Mesothelial cell of epicardium (in vitro differentiated cells): ENCODE data around the gene ARMH4. TPM values are rescaled to one million over a fixed set of nuclear protein-coding genes. Genes with fewer than 3 reads are reported as not detected.

Experiments
- DNase-seq, 2 experiments: peaks; one replicate each; pipeline ENCODE4 v3.0.0; 2021; ENCODE audit warnings: low spot score in 2 of 2; ENCODE audit not compliant: unreplicated experiment in 2 of 2
- H3K27ac Mint-ChIP-seq: 2 replicates; pipeline ENCODE4 v1.8.0; 2021; ENCODE audit warnings: mixed read lengths
- H3K27me3 Mint-ChIP-seq: 2 replicates; pipeline ENCODE4 v1.8.0; 2021; ENCODE audit warnings: low read depth, mixed read lengths
- H3K36me3 Mint-ChIP-seq: 2 replicates; pipeline ENCODE4 v1.8.0; 2021; ENCODE audit warnings: mixed read lengths
- H3K4me1 Mint-ChIP-seq: 2 replicates; pipeline ENCODE4 v1.8.0; 2021; ENCODE audit warnings: mixed read lengths
- H3K4me3 Mint-ChIP-seq: 2 replicates; pipeline ENCODE4 v1.8.0; 2021; ENCODE audit warnings: mild to moderate bottlenecking, moderate library complexity, mixed read lengths
- H3K9me3 Mint-ChIP-seq: 2 replicates; pipeline ENCODE4 v1.8.0; 2021; ENCODE audit warnings: mixed read lengths
- CTCF ChIP-seq: fragments of 200-600 bp; sonication (generic); IDR thresholded peaks from one replicate; pipeline ENCODE4 v1.5.0; 2021; ENCODE audit warnings: antibody characterized with exemption; ENCODE audit not compliant: unreplicated experiment
- total RNA-seq: library from RNA; stranded (reverse); gene quantifications from 3 replicates; pipeline ENCODE4 v1.2.1, GENCODE V29; 2021

Gene ARMH4
- total RNA-seq, 1 donor from 2014 or later = 19.8 TPM

GRCh38 chr14:58160561-58160960 lies 8.5 kb upstream of the ARMH4 start:
- no peak overlapping the region for H3K4me3 Mint-ChIP-seq

GRCh38 chr14:58151133-58152013 lies 640 bp downstream of the ARMH4 start:
- H3K4me1 Mint-ChIP-seq = peaks cover 18% of the 10 kb centered on the region
- TF ChIP-seq CTCF = no peak
- no peaks in the 10 kb centered on the region for H3K9me3 Mint-ChIP-seq
- DNase-seq = peak in 1 of 2 experiments; percentile 61
- H3K27me3 Mint-ChIP-seq = peaks cover 66% of the 10 kb centered on the region
- H3K4me3 Mint-ChIP-seq = peak overlapping the region; percentile 85
- H3K27ac Mint-ChIP-seq = peak overlapping the region; percentile 25
- no peaks in the 10 kb centered on the region for H3K36me3 Mint-ChIP-seq

More at GRCh38 chr14:58160561-58160960, 8.5 kb upstream of the ARMH4 start:
- Mint-ChIP-seq H3K27me3 (peaks cover 37% of the 10 kb centered on the region), H3K36me3 (no peaks in the 10 kb centered on the region), H3K4me1 (no peaks in the 10 kb centered on the region), H3K9me3 (no peaks in the 10 kb centered on the region), H3K27ac (no peak overlapping the region)
- DNase-seq = no peak
- no peak for TF ChIP-seq CTCF

- TF ChIP-seq CTCF = no peak
- H3K27ac Mint-ChIP-seq = no peak overlapping the region
- H3K36me3 Mint-ChIP-seq = no peaks in the 10 kb centered on the region
- no peaks in the 10 kb centered on the region for H3K9me3 Mint-ChIP-seq
- peaks cover 72% of the 10 kb centered on the region for H3K27me3 Mint-ChIP-seq
- H3K4me3 Mint-ChIP-seq = peak overlapping the region; percentile 85
- peaks cover 18% of the 10 kb centered on the region for H3K4me1 Mint-ChIP-seq
- DNase-seq = no peak
Observed at GRCh38 chr14:58150243-58150805, 1.7 kb downstream of the ARMH4 start.

GRCh38 chr14:58149196-58149595 lies 2.8 kb downstream of the ARMH4 start:
- Mint-ChIP-seq H3K9me3 (no peaks in the 10 kb centered on the region), H3K36me3 (no peaks in the 10 kb centered on the region), H3K4me3 (no peak overlapping the region), H3K4me1 (peaks cover 18% of the 10 kb centered on the region), H3K27me3 (peaks cover 71% of the 10 kb centered on the region), H3K27ac (no peak overlapping the region)
- no peak for TF ChIP-seq CTCF
- no peak for DNase-seq

- Mint-ChIP-seq H3K27ac (no peak overlapping the region), H3K36me3 (no peaks in the 10 kb centered on the region)
Observed at GRCh38 chr14:58146399-58146798, 5.6 kb downstream of the ARMH4 start.

More at GRCh38 chr14:58146399-58146798, 5.6 kb downstream of the ARMH4 start:
- Mint-ChIP-seq H3K9me3 (no peaks in the 10 kb centered on the region), H3K27me3 (peaks cover 71% of the 10 kb centered on the region), H3K4me1 (peaks cover 9% of the 10 kb centered on the region), H3K4me3 (no peak overlapping the region)
- no peak for DNase-seq
- no peak for TF ChIP-seq CTCF
